H9 (cell line): ENCODE results near the gene CEP85L. TPM values are rescaled to one million over a fixed set of nuclear protein-coding genes. Genes with fewer than 3 reads are reported as not detected.

Experiments
- DNase-seq: peaks from one replicate; pipeline ENCODE4 v3.0.0-alpha.2; 2017
- H2AFZ ChIP-seq: one replicate; pipeline ENCODE4 v1.6.1; 2013; ENCODE audit warnings: mild to moderate bottlenecking, low read length, control low read depth, moderate library complexity
- H2AK5ac ChIP-seq: 2 replicates; pipeline ENCODE4 v1.6.1; 2013; ENCODE audit warnings: low read length, control low read depth, mixed read lengths; ENCODE audit not compliant: insufficient read length
- H2BK120ac ChIP-seq: one replicate; pipeline ENCODE4 v1.6.1; 2013; ENCODE audit warnings: low read depth, mild to moderate bottlenecking, low read length, control low read depth, inconsistent platforms; ENCODE audit not compliant: poor library complexity, severe bottlenecking
- H2BK12ac ChIP-seq: 2 replicates; pipeline ENCODE4 v1.6.1; 2013; ENCODE audit warnings: low read length, control low read depth, mixed read lengths, low read depth; ENCODE audit not compliant: insufficient read length
- H2BK15ac ChIP-seq: 2 replicates; pipeline ENCODE4 v1.6.1; 2013; ENCODE audit warnings: low read depth, low read length, control low read depth
- H2BK20ac ChIP-seq: one replicate; pipeline ENCODE4 v1.6.1; 2013; ENCODE audit warnings: low read depth, mild to moderate bottlenecking, low read length, control low read depth, inconsistent platforms; ENCODE audit not compliant: poor library complexity, severe bottlenecking
- H2BK5ac ChIP-seq: 2 replicates; pipeline ENCODE4 v1.6.1; 2013; ENCODE audit warnings: low read length, control low read depth, mixed read lengths; ENCODE audit not compliant: insufficient read length
- H3K14ac ChIP-seq: 2 replicates; pipeline ENCODE4 v1.6.1; 2013; ENCODE audit warnings: low read length, control low read depth; ENCODE audit not compliant: insufficient read depth
- H3K18ac ChIP-seq: 2 replicates; pipeline ENCODE4 v1.6.1; 2013; ENCODE audit warnings: low read depth, mild to moderate bottlenecking, mixed read lengths, low read length, control low read depth; ENCODE audit not compliant: insufficient read length
- H3K23ac ChIP-seq: 2 replicates; pipeline ENCODE4 v1.6.1; 2013; ENCODE audit warnings: low read length, control low read depth, mixed read lengths, low read depth; ENCODE audit not compliant: insufficient read length
- H3K23me2 ChIP-seq: 2 replicates; pipeline ENCODE4 v1.6.1; 2013; ENCODE audit warnings: low read depth, mild to moderate bottlenecking, mixed read lengths, low read length, control low read depth; ENCODE audit not compliant: insufficient read length, poor library complexity, severe bottlenecking
- H3K27ac ChIP-seq: 2 replicates; pipeline ENCODE4 v1.5.1; 2013; ENCODE audit warnings: low read length, control low read depth, mixed read lengths, low read depth; ENCODE audit not compliant: insufficient read length
- H3K27me3 ChIP-seq: 2 replicates; pipeline ENCODE4 v1.6.1; 2013; ENCODE audit warnings: low read length, control low read depth, inconsistent platforms; ENCODE audit not compliant: insufficient read depth
- H3K4ac ChIP-seq: 2 replicates; pipeline ENCODE4 v1.6.1; 2013; ENCODE audit warnings: low read depth, mild to moderate bottlenecking, control low read depth, inconsistent platforms, low read length, moderate library complexity
- H3K4me1 ChIP-seq: 2 replicates; pipeline ENCODE4 v1.6.1; 2013; ENCODE audit warnings: low read length, control low read depth, inconsistent platforms; ENCODE audit not compliant: insufficient read depth
- H3K4me2 ChIP-seq: 2 replicates; pipeline ENCODE4 v1.6.1; 2013; ENCODE audit warnings: low read length, control low read depth, mixed read lengths; ENCODE audit not compliant: insufficient read length, insufficient read depth
- H3K56ac ChIP-seq: 2 replicates; pipeline ENCODE4 v1.6.1; 2013; ENCODE audit warnings: low read depth, mild to moderate bottlenecking, mixed read lengths, low read length, control low read depth; ENCODE audit not compliant: insufficient read length
- H3K79me1 ChIP-seq: 2 replicates; pipeline ENCODE4 v1.6.1; 2013; ENCODE audit warnings: low read depth, mild to moderate bottlenecking, moderate library complexity, low read length, control low read depth, inconsistent platforms; ENCODE audit not compliant: insufficient read depth, poor library complexity, severe bottlenecking
- H3K79me2 ChIP-seq: 2 replicates; pipeline ENCODE4 v1.6.1; 2013; ENCODE audit warnings: low read length, control low read depth, inconsistent platforms; ENCODE audit not compliant: insufficient read depth
- H3K9ac ChIP-seq: 2 replicates; pipeline ENCODE4 v1.6.1; 2013; ENCODE audit warnings: low read length, control low read depth, mixed read lengths; ENCODE audit not compliant: insufficient read length; ENCODE audit errors: extremely low read depth
- H3K9me3 ChIP-seq: one replicate; pipeline ENCODE4 v1.6.1; 2013; ENCODE audit warnings: low read depth, low read length, inconsistent platforms; ENCODE audit not compliant: control insufficient read depth
- H3T11ph ChIP-seq: one replicate; pipeline ENCODE4 v1.6.1; 2013; ENCODE audit warnings: mild to moderate bottlenecking, low read length, control low read depth, inconsistent platforms
- H4K20me1 ChIP-seq: one replicate; pipeline ENCODE4 v1.6.1; 2013; ENCODE audit not compliant: control insufficient read depth, insufficient read length, insufficient read depth
- H4K5ac ChIP-seq: 2 replicates; pipeline ENCODE4 v1.6.1; 2013; ENCODE audit warnings: low read depth, mild to moderate bottlenecking, mixed read lengths, low read length, control low read depth; ENCODE audit not compliant: insufficient read length
- H4K8ac ChIP-seq: replicated peaks from 2 replicates; pipeline ENCODE4 v1.6.1; 2013; ENCODE audit warnings: low read length, control low read depth, mixed read lengths, low read depth; ENCODE audit not compliant: insufficient read length
- H4K91ac ChIP-seq: 2 replicates; pipeline ENCODE4 v1.6.1; 2013; ENCODE audit warnings: low read depth, mild to moderate bottlenecking, moderate library complexity, mixed read lengths, low read length, control low read depth; ENCODE audit not compliant: insufficient read length
- H3K27ac Mint-ChIP-seq, 3 experiments: 2 replicates in 2 of 3; 3 replicates in 1 of 3; pipeline ENCODE4 v1.8.0; 2020 to 2021; ENCODE audit warnings: mixed read lengths in 3 of 3, mild to moderate bottlenecking in 1 of 3, moderate library complexity in 1 of 3
- H3K27me3 Mint-ChIP-seq: 2 replicates; pipeline ENCODE4 v1.8.0; 2021; ENCODE audit warnings: low read depth, mild to moderate bottlenecking, moderate library complexity, mixed read lengths
- H3K36me3 Mint-ChIP-seq, 3 experiments: 2 replicates in 2 of 3; 3 replicates in 1 of 3; pipeline ENCODE4 v1.8.0; 2020 to 2021; ENCODE audit warnings: low read depth in 3 of 3, mixed read lengths in 3 of 3; ENCODE audit not compliant: insufficient read depth in 1 of 3
- H3K4me1 Mint-ChIP-seq, 2 experiments: 2 replicates each; pipeline ENCODE4 v1.8.0; 2020; ENCODE audit warnings: mixed read lengths in 2 of 2
- H3K4me3 Mint-ChIP-seq, 2 experiments: 2 replicates in 1 of 2; 3 replicates in 1 of 2; pipeline ENCODE4 v1.8.0; 2020 to 2021; ENCODE audit warnings: mild to moderate bottlenecking in 2 of 2, mixed read lengths in 2 of 2, moderate library complexity in 1 of 2
- H3K9me3 Mint-ChIP-seq, 2 experiments: 2 replicates in 1 of 2; 3 replicates in 1 of 2; pipeline ENCODE4 v1.8.0; 2020; ENCODE audit warnings: mild to moderate bottlenecking in 2 of 2, mixed read lengths in 2 of 2, moderate library complexity in 1 of 2
- CTCF ChIP-seq: fragments of 200-600 bp; sonication (generic); conservative IDR thresholded peaks from 3 replicates; pipeline ENCODE4 v1.8.0; 2021; ENCODE audit warnings: antibody characterized with exemption, mild to moderate bottlenecking
- WGBS: extraction: QIAGEN DNeasy Blood & Tissue Kit; methylation state at CpG from one replicate; pipeline ENCODE4 v1.1.7; 2013; ENCODE audit warnings: missing lambda C conversion rate, low lambda C conversion rate, mixed read lengths; ENCODE audit not compliant: insufficient read length; ENCODE audit errors: extremely low coverage; 5-methylcytosine and 5-hydroxymethylcytosine counted together
- total RNA-seq: library from RNA; stranded (reverse); gene quantifications from 2 replicates; pipeline ENCODE4 v1.2.1, GENCODE V29; 2021

The CEP85L gene
- total RNA-seq, 1 experiment from 2014 or later: 3.8 TPM

GRCh38 chr6:118558464-118559217, 92.8 kb downstream of the CEP85L start:
- Histone ChIP-seq H4K20me1 (no peaks in the 10 kb centered on the region), H3K9ac (no peak overlapping the region), H3K56ac (no peak overlapping the region), H2BK15ac (no peak overlapping the region), H3K23me2 (no peaks in the 10 kb centered on the region), H3K27me3 (no peaks in the 10 kb centered on the region; the same call in 1 of the 2 replicates), H3K4me2 (no peak overlapping the region), H3K79me2 (no peaks in the 10 kb centered on the region), H3K18ac (no peak overlapping the region), H4K5ac (no peak overlapping the region), H2AFZ (no peak overlapping the region), H3K23ac (no peak overlapping the region), H2BK5ac (no peak overlapping the region), H3K9me3 (no peaks in the 10 kb centered on the region), H3K4me1 (no peaks in the 10 kb centered on the region), H3K14ac (no peak overlapping the region), H3K79me1 (peaks cover 4% of the 10 kb centered on the region), H3K27ac (no peak overlapping the region), H3K4ac (no peak overlapping the region), H4K91ac (no peak overlapping the region), H4K8ac (no peak overlapping the region), H2AK5ac (no peak overlapping the region), H2BK20ac (no peak overlapping the region), H3T11ph (no peak overlapping the region), H2BK120ac (no peak overlapping the region), H2BK12ac (no peak overlapping the region)
- no peak overlapping the region; a peak in 1 of 7 replicates for H3K27ac Mint-ChIP-seq
- H3K9me3 Mint-ChIP-seq: no peaks in the 10 kb centered on the region
- no peaks in the 10 kb centered on the region for H3K36me3 Mint-ChIP-seq
- no peak for DNase-seq
- H3K4me3 Mint-ChIP-seq: no peak overlapping the region
- no peaks in the 10 kb centered on the region for H3K4me1 Mint-ChIP-seq
- no peak for TF ChIP-seq CTCF
- H3K27me3 Mint-ChIP-seq: no peaks in the 10 kb centered on the region
- WGBS: no CpG with 5 or more reads among the region's 6 CpGs
